Duodenal mucosa (tissue), 2 donors: ENCODE measurements around the gene GNB3.

Experiments used
- H3K27ac ChIP-seq: one replicate; pipeline ENCODE4 v1.7.0; 2013; ENCODE audit warnings: low read depth, low read length
- H3K27me3 ChIP-seq, 2 donors: one replicate each; pipeline ENCODE4 v1.7.0; 2013; ENCODE audit warnings: low read length in 2 of 2, control low read depth in 1 of 2; ENCODE audit not compliant: insufficient read depth in 2 of 2, control insufficient read depth in 1 of 2
- H3K36me3 ChIP-seq, 2 donors: one replicate each; pipeline ENCODE4 v1.7.0; 2013; ENCODE audit warnings: low read length in 2 of 2, control low read depth in 1 of 2; ENCODE audit not compliant: insufficient read depth in 2 of 2, control insufficient read depth in 1 of 2
- H3K4me1 ChIP-seq, 2 donors: one replicate each; pipeline ENCODE4 v1.7.0; 2013; ENCODE audit warnings: low read length in 2 of 2, control low read depth in 1 of 2; ENCODE audit not compliant: insufficient read depth in 2 of 2, control insufficient read depth in 1 of 2
- H3K4me3 ChIP-seq, 2 donors: one replicate each; pipeline ENCODE4 v1.7.0; 2013; ENCODE audit warnings: low read length in 2 of 2, low read depth in 1 of 2
- H3K9ac ChIP-seq, 2 donors: one replicate each; pipeline ENCODE4 v1.7.0; 2013; ENCODE audit warnings: low read length in 2 of 2, low read depth in 1 of 2
- H3K9me3 ChIP-seq, 2 donors: one replicate each; pipeline ENCODE4 v1.7.0; 2013; ENCODE audit warnings: low read length in 2 of 2, control low read depth in 1 of 2; ENCODE audit not compliant: control insufficient read depth in 1 of 2

The GNB3 gene

GRCh38 chr12:6840761-6841515 is at the start of gene GNB3:
GNB3 (plus strand) TSS chr12:6840925; CDS start chr12:6841288, 363 bp downstream.
- Histone ChIP-seq H3K9ac (no peak within 1 kb of the TSS), H3K4me3 (no peak within 1 kb of the TSS), H3K27me3 (no peaks in the 10 kb centered on the region), H3K9me3 (no peaks in the 10 kb centered on the region), H3K4me1 (peaks cover 0 to 15% of the 10 kb centered on the region in 2 donors), H3K36me3 (peaks cover 0 to 12% of the 10 kb centered on the region in 2 donors), H3K27ac (peak within 1 kb of the TSS; percentile 7)

- Histone ChIP-seq H3K4me1 (peaks cover 0 to 19% of the 10 kb centered on the region in 2 donors), H3K27ac (no peak overlapping the region), H3K4me3 (peak overlapping the region; percentile 19 to 43), H3K9ac (peak overlapping the region; percentile 6 to 38), H3K36me3 (peaks cover 0 to 5% of the 10 kb centered on the region in 2 donors), H3K9me3 (no peaks in the 10 kb centered on the region), H3K27me3 (peaks cover 0 to 3% of the 10 kb centered on the region in 2 donors)
Measured at GRCh38 chr12:6791931-6792520, 48.7 kb upstream of the GNB3 start.

GRCh38 chr12:6792522-6793201 is 48.1 kb upstream of the GNB3 start:
- no peak overlapping the region for H3K27ac ChIP-seq
- H3K36me3 ChIP-seq = peaks cover 0 to 5% of the 10 kb centered on the region in 2 donors
- no peaks in the 10 kb centered on the region for H3K9me3 ChIP-seq
- H3K9ac ChIP-seq = peak overlapping the region; percentile 6 to 43
- peaks cover 0 to 19% of the 10 kb centered on the region in 2 donors for H3K4me1 ChIP-seq
- peak overlapping the region; percentile 19 to 43 for H3K4me3 ChIP-seq
- H3K27me3 ChIP-seq = peaks cover 0 to 3% of the 10 kb centered on the region in 2 donors

GRCh38 chr12:6795088-6795487 is 45.6 kb upstream of the GNB3 start:
- peaks cover 0 to 3% of the 10 kb centered on the region in 2 donors for H3K27me3 ChIP-seq
- H3K4me1 ChIP-seq = peaks cover 0 to 7% of the 10 kb centered on the region in 2 donors
- no peaks in the 10 kb centered on the region for H3K9me3 ChIP-seq
- no peak overlapping the region for H3K9ac ChIP-seq
- H3K36me3 ChIP-seq = peaks cover 0 to 5% of the 10 kb centered on the region in 2 donors
- H3K4me3 ChIP-seq = no peak overlapping the region
- no peak overlapping the region for H3K27ac ChIP-seq

GRCh38 chr12:6796576-6796975 is 44.1 kb upstream of the GNB3 start:
- Histone ChIP-seq H3K9me3 (no peaks in the 10 kb centered on the region), H3K4me1 (peaks cover 0 to 7% of the 10 kb centered on the region in 2 donors), H3K27me3 (peaks cover 0 to 3% of the 10 kb centered on the region in 2 donors), H3K27ac (no peak overlapping the region), H3K9ac (no peak overlapping the region), H3K4me3 (no peak overlapping the region), H3K36me3 (peaks cover 0 to 5% of the 10 kb centered on the region in 2 donors)

- Histone ChIP-seq H3K36me3 (peaks cover 0 to 5% of the 10 kb centered on the region in 2 donors), H3K9ac (no peak overlapping the region), H3K4me1 (no peaks in the 10 kb centered on the region), H3K27ac (no peak overlapping the region), H3K4me3 (no peak overlapping the region), H3K9me3 (no peaks in the 10 kb centered on the region), H3K27me3 (peaks cover 0 to 3% of the 10 kb centered on the region in 2 donors)
Measured at GRCh38 chr12:6799147-6799546, 41.6 kb upstream of the GNB3 start.

GRCh38 chr12:6807170-6807569 is 33.6 kb upstream of the GNB3 start:
- Histone ChIP-seq H3K9ac (no peak overlapping the region), H3K4me1 (no peaks in the 10 kb centered on the region), H3K36me3 (no peaks in the 10 kb centered on the region), H3K27ac (no peak overlapping the region), H3K4me3 (no peak overlapping the region), H3K9me3 (no peaks in the 10 kb centered on the region), H3K27me3 (no peaks in the 10 kb centered on the region)

GRCh38 chr12:6809056-6809455 is 31.7 kb upstream of the GNB3 start:
- H3K27ac ChIP-seq = no peak overlapping the region
- no peaks in the 10 kb centered on the region for H3K36me3 ChIP-seq
- no peak overlapping the region for H3K9ac ChIP-seq
- H3K4me1 ChIP-seq = no peaks in the 10 kb centered on the region
- no peaks in the 10 kb centered on the region for H3K27me3 ChIP-seq
- no peak overlapping the region for H3K4me3 ChIP-seq
- no peaks in the 10 kb centered on the region for H3K9me3 ChIP-seq

- H3K4me1 ChIP-seq = no peaks in the 10 kb centered on the region
- H3K36me3 ChIP-seq = no peaks in the 10 kb centered on the region
- no peaks in the 10 kb centered on the region for H3K9me3 ChIP-seq
- H3K27ac ChIP-seq = no peak overlapping the region
- no peaks in the 10 kb centered on the region for H3K27me3 ChIP-seq
- H3K4me3 ChIP-seq = no peak overlapping the region
- H3K9ac ChIP-seq = no peak overlapping the region
Measured at GRCh38 chr12:6810758-6811157, 30.0 kb upstream of the GNB3 start.

GRCh38 chr12:6813363-6813762 is 27.4 kb upstream of the GNB3 start:
- Histone ChIP-seq H3K4me1 (no peaks in the 10 kb centered on the region), H3K9me3 (no peaks in the 10 kb centered on the region), H3K9ac (no peak overlapping the region), H3K27ac (no peak overlapping the region), H3K4me3 (no peak overlapping the region), H3K36me3 (peaks cover 0 to 5% of the 10 kb centered on the region in 2 donors), H3K27me3 (peaks cover 0 to 7% of the 10 kb centered on the region in 2 donors)
